HG03139 (cell line): Measurements from ENCODE around the gene ADCY9.

Experiments used
- ATAC-seq: cut with Tn5 transposase; IDR thresholded peaks from one replicate; pipeline ENCODE4 v1.9.1; 2021; ENCODE audit not compliant: unreplicated experiment

ADCY9 gene

GRCh38 chr16:3924763-3925162 lies 191.5 kb downstream of the ADCY9 start:
- no peak for ATAC-seq

GRCh38 chr16:3922241-3922640 lies 194.0 kb downstream of the ADCY9 start:
- no peak for ATAC-seq

- no peak for ATAC-seq
These were observed 196.0 kb downstream of the ADCY9 start for GRCh38 chr16:3920206-3920605.

- ATAC-seq = no peak
These were observed 196.8 kb downstream of the ADCY9 start for GRCh38 chr16:3919413-3919812.

GRCh38 chr16:3915426-3916260 lies 200.6 kb downstream of the ADCY9 start:
- ATAC-seq = no peak

GRCh38 chr16:3912897-3913296 lies 203.3 kb downstream of the ADCY9 start:
- ATAC-seq = no peak
